ENCODE data around the gene CLDN9. TPM values are rescaled to one million over a fixed set of nuclear protein-coding genes. Genes with fewer than 3 reads are reported as not detected.

The CLDN9 gene
- total RNA-seq, 2 experiments from 2014 or later = not detected

DNA sequence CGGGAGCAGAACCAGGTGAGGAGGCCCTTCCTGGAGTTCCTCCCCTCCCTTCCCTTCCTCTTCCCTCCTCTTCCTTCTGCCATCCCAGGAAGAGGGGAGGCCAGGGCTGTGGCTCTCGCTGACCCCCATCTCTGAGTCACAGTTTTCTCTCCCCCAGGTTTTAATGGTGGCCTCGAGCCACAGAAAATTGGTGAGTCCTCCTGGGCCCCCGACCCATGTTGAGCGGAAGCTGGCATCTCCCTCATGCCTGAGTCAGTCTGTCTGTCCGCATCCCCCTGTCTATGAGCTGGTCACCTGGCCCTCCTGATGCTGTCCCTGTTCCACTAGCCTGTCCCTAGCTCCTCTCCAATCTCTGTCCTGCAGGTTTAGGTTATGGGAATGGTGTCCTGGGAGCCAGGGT is 12.8 kb upstream of the CLDN9 start:
- intact Hi-C loops (cut with DNase I, micrococcal nuclease) = loop anchor here in 1 of 2 experiments (5.0 kb wide), 2 partner anchors 57 to 167 kb away; no protein-coding TSS in a partner anchor
- Mint-ChIP-seq H3K9me3 (no peaks in the 10 kb centered on the region), H3K4me1 (ENCODE audit: low read depth) (peaks cover 8% of the 10 kb centered on the region), H3K4me3 (no peak overlapping the region), H3K36me3 (ENCODE audit: low read depth) (no peaks in the 10 kb centered on the region), H3K27ac (no peak overlapping the region), H3K27me3 (peaks cover 11% of the 10 kb centered on the region)
- TF ChIP-seq, protein P1, sequence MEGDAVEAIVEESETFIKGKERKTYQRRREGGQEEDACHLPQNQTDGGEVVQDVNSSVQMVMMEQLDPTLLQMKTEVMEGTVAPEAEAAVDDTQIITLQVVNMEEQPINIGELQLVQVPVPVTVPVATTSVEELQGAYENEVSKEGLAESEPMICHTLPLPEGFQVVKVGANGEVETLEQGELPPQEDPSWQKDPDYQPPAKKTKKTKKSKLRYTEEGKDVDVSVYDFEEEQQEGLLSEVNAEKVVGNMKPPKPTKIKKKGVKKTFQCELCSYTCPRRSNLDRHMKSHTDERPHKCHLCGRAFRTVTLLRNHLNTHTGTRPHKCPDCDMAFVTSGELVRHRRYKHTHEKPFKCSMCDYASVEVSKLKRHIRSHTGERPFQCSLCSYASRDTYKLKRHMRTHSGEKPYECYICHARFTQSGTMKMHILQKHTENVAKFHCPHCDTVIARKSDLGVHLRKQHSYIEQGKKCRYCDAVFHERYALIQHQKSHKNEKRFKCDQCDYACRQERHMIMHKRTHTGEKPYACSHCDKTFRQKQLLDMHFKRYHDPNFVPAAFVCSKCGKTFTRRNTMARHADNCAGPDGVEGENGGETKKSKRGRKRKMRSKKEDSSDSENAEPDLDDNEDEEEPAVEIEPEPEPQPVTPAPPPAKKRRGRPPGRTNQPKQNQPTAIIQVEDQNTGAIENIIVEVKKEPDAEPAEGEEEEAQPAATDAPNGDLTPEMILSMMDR (IDR thresholded peaks at IDR 0.05) = no peak
- H3K9me3 ChIP-seq (ENCODE audit: control insufficient read depth in 1 of 2, insufficient read depth in 1 of 2, low read length in 2 of 2) = no peaks in the 10 kb centered on the region
- no peaks in the 10 kb centered on the region for H3K36me3 ChIP-seq (ENCODE audit: insufficient read depth, low read length)
- DNase-seq (no peak), ATAC-seq (ENCODE audit: poor library complexity) (no peak)
- no peak overlapping the region for H3K27ac ChIP-seq (ENCODE audit: low read depth in 1 of 2, low read length in 2 of 2)
- H3K4me3 ChIP-seq (ENCODE audit: low read length) = no peak overlapping the region
- H3K4me1 ChIP-seq (ENCODE audit: insufficient read depth, low read length) = peaks cover 7% of the 10 kb centered on the region
- peaks cover 0 to 3% of the 10 kb centered on the region in 2 experiments for H3K27me3 ChIP-seq (ENCODE audit: control insufficient read depth in 1 of 2, insufficient read depth in 2 of 2, low read length in 2 of 2)
- CTCF ChIA-PET = interaction anchor here (11.4 kb wide), 1 partner anchor 30 kb away, joined by 181 read pairs; no protein-coding TSS in a partner anchor
- POLR2A ChIA-PET = interaction anchor here (0.5 to 2.0 kb wide), 2 partner anchors 23 to 718 kb away, joined by 3 to 5 read pairs; no protein-coding TSS in a partner anchor

DNA sequence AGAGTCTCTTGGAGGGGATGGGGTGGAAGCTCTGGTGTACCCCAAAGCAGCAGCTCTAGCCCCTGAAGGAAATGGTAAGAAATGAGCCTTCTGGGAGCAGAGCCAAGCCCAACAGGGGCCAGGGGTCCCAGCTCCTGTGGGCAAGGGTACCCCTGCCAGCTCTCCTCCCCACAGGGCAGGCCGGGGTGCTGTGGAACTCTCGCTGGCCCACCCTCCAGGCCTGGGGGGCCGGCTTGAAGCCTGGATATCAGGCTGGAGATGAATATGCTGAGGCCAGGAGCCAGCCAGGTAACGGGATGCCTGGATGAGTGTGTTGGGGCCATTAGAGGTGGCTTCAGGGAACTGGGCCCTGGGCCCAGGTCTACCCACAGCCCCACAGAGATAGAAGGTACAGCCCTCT is 12.2 kb upstream of the CLDN9 start:
- H3K27me3 Mint-ChIP-seq = peaks cover 12% of the 10 kb centered on the region

DNA sequence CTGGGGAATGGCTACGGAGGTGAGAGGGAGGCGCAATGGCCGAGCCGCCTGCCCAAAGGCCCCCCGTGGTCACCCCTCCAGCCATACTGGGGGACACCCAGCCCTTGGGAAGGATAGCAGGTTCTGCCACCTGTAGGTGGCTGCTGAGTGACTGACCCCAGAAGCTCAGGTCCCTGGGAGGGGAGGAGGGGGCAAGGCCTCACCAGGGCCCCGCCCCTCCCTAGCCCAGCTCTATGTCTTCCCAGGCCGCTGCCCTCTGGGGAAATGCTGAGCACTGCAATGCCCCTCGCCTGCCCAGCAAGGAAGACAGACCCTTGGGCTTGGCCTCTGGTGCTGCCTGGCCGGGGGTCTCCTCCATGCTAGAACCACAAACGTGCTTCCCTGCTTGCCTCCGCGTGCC is 11.4 kb upstream of the CLDN9 start:
- Histone ChIP-seq H3K36me3 (ENCODE audit: insufficient read depth, low read length) (no peaks in the 10 kb centered on the region), H3K27me3 (ENCODE audit: control insufficient read depth in 1 of 2, insufficient read depth in 2 of 2, low read length in 2 of 2) (peaks cover 0 to 3% of the 10 kb centered on the region in 2 experiments), H3K27ac (ENCODE audit: low read depth in 1 of 2, low read length in 2 of 2) (no peak overlapping the region), H3K4me1 (ENCODE audit: insufficient read depth, low read length) (peaks cover 9% of the 10 kb centered on the region), H3K9me3 (ENCODE audit: control insufficient read depth in 1 of 2, insufficient read depth in 1 of 2, low read length in 2 of 2) (no peaks in the 10 kb centered on the region), H3K4me3 (ENCODE audit: low read length) (no peak overlapping the region)
- no peaks in the 10 kb centered on the region for H3K36me3 Mint-ChIP-seq (ENCODE audit: low read depth)
- no peak overlapping the region for H3K4me3 Mint-ChIP-seq
- peaks cover 12% of the 10 kb centered on the region for H3K27me3 Mint-ChIP-seq
- H3K27ac Mint-ChIP-seq = no peak overlapping the region
- TF ChIP-seq, protein P1 (IDR thresholded peaks at IDR 0.05) = no peak
- H3K4me1 Mint-ChIP-seq (ENCODE audit: low read depth) = peaks cover 10% of the 10 kb centered on the region
- POLR2A ChIA-PET = interaction anchor here (2.0 kb wide), 2 partner anchors 22 to 27 kb away, joined by 5 read pairs; no protein-coding TSS in a partner anchor
- intact Hi-C loops (cut with DNase I, micrococcal nuclease) = loop anchor here in 1 of 2 experiments (5.0 kb wide), 2 partner anchors 56 to 166 kb away; no protein-coding TSS in a partner anchor
- H3K9me3 Mint-ChIP-seq = no peaks in the 10 kb centered on the region
- ATAC-seq (ENCODE audit: poor library complexity) = no peak
- CTCF ChIA-PET = interaction anchor here (2.9 to 11.4 kb wide), 2 partner anchors 19 to 28 kb away, joined by 38 to 181 read pairs; partner anchors contain the start of gene TNFRSF12A
- no peak for DNase-seq

More for the DNA sequence above, 12.2 kb upstream of the CLDN9 start:
- intact Hi-C loops (cut with DNase I, micrococcal nuclease) = loop anchor here in 1 of 2 experiments (5.0 kb wide), 2 partner anchors 57 to 167 kb away; no protein-coding TSS in a partner anchor
- Histone ChIP-seq H3K4me1 (ENCODE audit: insufficient read depth, low read length) (peaks cover 9% of the 10 kb centered on the region), H3K36me3 (ENCODE audit: insufficient read depth, low read length) (no peaks in the 10 kb centered on the region), H3K4me3 (ENCODE audit: low read length) (no peak overlapping the region), H3K27me3 (ENCODE audit: control insufficient read depth in 1 of 2, insufficient read depth in 2 of 2, low read length in 2 of 2) (peaks cover 0 to 3% of the 10 kb centered on the region in 2 experiments), H3K27ac (ENCODE audit: low read depth in 1 of 2, low read length in 2 of 2) (no peak overlapping the region), H3K9me3 (ENCODE audit: control insufficient read depth in 1 of 2, insufficient read depth in 1 of 2, low read length in 2 of 2) (no peaks in the 10 kb centered on the region)
- TF ChIP-seq, protein P1 (IDR thresholded peaks at IDR 0.05) = no peak
- Mint-ChIP-seq H3K9me3 (no peaks in the 10 kb centered on the region), H3K36me3 (ENCODE audit: low read depth) (no peaks in the 10 kb centered on the region), H3K4me3 (no peak overlapping the region), H3K4me1 (ENCODE audit: low read depth) (peaks cover 10% of the 10 kb centered on the region), H3K27ac (no peak overlapping the region)
- ChIA-PET POLR2A (interaction anchor here (0.5 to 2.0 kb wide), 3 partner anchors 22 to 717 kb away, joined by 3 to 5 read pairs (median 5); no protein-coding TSS in a partner anchor), CTCF (interaction anchor here (11.4 kb wide), 1 partner anchor 29 kb away, joined by 181 read pairs; no protein-coding TSS in a partner anchor)
- DNase-seq = no peak
- no peak for ATAC-seq (ENCODE audit: poor library complexity)

All from CD4-positive, alpha-beta T cell (primary cell).